EH (cell line): ENCODE measurements around the gene ALG12.
A peak's percentile ranks its signal among the peaks of the same experiment; 100 is the strongest.

Source experiments
- DNase-seq: peaks from one replicate; pipeline ENCODE4 v3.0.0-alpha.2; 2015; ENCODE audit warnings: low read depth

Gene ALG12

DNA sequence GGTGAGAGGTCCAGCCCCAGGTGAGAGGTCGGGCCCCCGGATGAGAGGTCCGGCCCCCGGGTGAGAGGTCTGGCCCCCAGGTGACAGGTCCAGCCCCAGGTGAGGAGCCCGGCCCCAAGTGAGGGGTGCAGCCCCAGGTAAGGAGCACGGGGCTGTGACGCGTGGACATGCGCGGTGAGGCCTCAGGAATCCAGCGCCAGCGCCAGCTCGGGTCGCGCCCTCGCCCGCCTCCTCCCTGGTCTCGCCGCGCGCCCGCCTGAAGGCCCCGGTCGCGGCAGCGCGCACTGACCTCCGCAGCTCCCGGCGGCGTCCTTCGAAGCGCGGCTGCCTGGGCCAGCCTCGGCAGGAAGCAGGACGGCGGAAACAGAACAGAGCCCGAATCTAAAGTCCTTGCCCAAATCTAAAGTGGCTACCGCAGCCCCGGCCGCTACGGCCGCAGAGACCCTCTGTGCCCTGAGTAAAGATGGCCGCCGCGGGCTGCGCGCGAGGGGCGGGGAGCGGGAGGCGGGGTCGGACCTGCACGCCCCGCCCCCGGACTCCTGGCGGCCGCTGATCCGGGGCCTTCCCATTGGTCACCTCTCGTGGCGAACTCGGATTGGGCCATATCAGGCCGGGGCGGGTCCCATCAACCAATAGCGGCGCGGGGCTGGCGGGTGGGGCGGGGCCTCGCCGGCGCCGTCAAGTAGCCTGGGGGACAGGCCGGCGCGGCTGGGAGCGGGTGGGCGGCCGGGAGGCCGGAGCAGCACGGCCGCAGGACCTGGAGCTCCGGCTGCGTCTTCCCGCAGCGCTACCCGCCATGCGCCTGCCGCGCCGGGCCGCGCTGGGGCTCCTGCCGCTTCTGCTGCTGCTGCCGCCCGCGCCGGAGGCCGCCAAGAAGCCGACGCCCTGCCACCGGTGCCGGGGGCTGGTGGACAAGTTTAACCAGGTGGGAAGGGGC, at the start of gene ALG12, which contains the start of gene CRELD2:
TSS of gene ALG12 (minus strand) at position 465 of the 937 bp plus-strand sequence. CDS start 4,673 bp downstream, outside the sequence.
TSS of gene CRELD2 (plus strand) at position 661 of the 937 bp plus-strand sequence. CDS start at position 797, 136 bp downstream.
- DNase-seq, result peak; percentile 97

- no peak for DNase-seq
These were observed 49.5 kb upstream of the ALG12 start for GRCh38 chr22:49967706-49968208.

GRCh38 chr22:49966774-49967705, 48.8 kb upstream of the ALG12 start:
- DNase-seq, result no peak

- DNase-seq, result no peak
These were observed 48.0 kb upstream of the ALG12 start for GRCh38 chr22:49966041-49966773.

DNA sequence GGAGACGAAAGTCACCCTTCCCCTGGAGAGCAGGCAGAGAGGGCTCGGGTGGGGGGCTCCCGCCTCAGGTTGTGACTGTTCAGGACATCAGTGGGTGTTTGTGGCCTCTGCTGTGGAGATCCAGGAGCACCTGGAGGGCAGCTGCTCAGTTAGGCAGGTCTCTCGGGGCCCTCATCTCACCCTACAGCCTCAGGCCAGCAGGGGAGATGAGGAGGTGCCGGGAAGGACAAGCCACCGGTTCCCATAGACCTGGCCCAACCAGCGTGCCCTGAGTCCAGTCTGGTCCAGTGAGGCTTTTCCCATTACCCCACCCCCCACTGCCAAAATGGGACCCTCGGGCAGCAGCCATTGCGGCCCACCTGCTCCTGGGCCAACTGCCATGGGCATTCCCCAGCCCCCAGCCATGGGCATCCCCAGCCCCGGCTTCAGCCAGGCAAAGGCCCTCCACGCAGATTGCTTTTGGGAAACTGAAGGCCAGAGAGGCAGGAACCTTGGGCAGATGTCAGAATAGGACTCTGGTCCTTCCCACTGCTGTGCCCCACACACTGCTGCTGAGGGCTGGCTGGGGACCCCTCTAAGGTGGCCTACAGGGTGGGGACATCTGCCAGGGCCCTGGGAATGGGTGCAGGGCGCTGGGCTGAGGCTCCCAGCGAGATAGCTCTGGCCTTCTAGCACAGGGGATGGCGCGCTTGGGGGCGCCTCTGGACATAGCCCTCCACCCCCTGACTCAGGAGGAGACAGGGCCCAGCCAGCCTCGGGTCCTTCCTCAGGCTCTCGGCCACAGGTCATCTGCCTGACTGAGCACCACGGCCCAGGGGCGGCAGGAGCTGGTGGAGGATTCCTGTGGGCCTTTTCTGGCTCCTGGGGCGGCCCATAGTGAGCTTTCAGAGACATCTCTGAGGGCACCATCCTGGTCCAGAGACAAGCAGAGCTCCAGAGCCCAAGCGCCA, 47.1 kb upstream of the ALG12 start:
- no peak for DNase-seq

DNA sequence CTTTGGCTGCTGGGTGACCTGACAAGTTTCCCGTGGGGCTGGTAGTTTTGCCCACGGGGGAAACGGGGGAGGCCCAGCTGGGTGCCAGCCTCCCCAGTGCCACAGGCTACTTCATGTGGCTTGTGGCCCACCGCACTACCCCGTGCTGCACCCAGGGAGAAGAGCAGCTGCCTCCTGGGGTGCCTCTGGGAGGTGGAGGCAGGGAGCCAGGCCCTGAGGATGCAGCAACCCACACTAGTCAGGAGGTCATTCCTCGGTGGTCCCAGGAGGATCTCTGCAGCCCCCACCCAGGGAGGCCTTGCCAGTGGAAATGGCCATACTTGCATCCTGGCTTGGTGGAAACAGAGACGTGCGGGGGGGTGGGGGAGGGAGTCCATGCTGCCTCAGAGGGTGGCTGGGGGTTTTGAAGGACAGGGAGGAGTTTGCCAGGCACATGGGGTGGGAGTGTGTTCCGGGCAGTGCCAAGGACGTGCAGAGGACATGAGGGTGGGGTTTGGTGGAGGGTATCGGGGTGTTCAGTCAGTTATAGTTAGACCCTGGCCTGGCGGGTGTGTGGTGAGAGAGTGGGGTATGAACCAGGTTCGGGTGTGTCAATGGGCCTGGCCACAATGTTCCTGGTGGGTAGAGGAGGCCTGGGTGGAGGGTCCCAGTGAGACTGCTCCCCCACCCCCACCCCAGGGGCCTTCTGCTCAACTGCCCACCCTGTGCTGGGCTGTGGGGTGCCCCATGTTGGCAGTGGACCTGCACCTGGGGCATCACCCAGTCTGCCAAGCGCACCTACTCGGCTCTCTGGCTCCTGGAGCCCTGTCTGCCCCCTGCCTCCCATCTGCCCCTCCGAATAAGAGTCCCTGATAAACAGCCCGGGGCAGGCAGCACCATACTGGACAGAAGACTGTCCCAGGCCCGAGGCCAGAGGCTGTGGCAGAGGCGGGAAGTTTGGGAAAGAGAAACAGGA, 46.2 kb upstream of the ALG12 start:
- no peak for DNase-seq

- DNase-seq, result no peak
These were observed 45.4 kb upstream of the ALG12 start for GRCh38 chr22:49963647-49964026.

- DNase-seq, result no peak
These were observed 44.8 kb upstream of the ALG12 start for GRCh38 chr22:49962751-49963646.

DNA sequence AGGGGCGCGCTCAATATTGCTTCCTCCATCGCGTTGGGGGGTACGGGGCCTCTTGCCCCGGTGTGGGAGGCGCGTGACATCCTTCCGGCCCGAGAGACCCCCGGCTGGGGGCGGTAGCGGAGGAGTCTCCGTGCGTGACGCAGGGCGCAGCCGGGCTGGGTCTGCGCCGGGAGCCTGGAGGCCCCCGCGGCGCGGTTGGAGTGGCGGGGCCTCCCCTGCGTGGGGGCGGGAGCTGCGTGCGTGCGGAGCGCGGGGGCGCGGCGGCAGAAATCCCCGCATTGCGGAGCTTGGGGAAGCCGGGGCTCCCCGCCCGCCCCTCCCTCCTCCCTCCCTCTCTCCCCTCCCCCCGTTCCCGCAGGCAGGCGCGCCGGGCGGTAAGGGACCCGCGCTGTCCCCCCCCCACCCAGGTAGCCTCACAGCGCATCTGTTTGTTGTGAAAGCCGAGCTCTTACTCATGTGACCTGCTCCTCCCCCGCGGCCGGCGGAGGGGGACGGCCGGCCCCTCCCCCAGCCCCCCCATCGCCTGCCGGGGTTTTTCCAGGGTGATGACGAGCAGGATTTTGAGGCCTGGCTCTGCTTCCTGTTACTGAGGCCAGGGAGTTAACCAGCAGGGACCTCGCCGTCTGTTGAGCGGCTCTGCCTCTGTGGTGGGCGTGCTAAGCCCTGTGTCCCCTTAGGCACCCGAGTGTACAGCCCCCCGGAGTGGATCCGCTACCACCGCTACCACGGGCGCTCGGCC, 43.9 kb upstream of the ALG12 start:
- peak; percentile 93 for DNase-seq

- peak; percentile 21 for DNase-seq
These were observed 43.4 kb upstream of the ALG12 start for GRCh38 chr22:49961601-49962011.

GRCh38 chr22:49961005-49961600, 42.9 kb upstream of the ALG12 start:
- DNase-seq, result peak; percentile 44

GRCh38 chr22:49960159-49961004, 42.1 kb upstream of the ALG12 start, which contains the start of gene PIM3:
PIM3 (plus strand) TSS chr22:49960772; CDS start chr22:49960948, 176 bp downstream.
- peak; percentile 94 for DNase-seq

GRCh38 chr22:49959782-49960158, 41.5 kb upstream of the ALG12 start:
- peak; percentile 31 for DNase-seq

DNA sequence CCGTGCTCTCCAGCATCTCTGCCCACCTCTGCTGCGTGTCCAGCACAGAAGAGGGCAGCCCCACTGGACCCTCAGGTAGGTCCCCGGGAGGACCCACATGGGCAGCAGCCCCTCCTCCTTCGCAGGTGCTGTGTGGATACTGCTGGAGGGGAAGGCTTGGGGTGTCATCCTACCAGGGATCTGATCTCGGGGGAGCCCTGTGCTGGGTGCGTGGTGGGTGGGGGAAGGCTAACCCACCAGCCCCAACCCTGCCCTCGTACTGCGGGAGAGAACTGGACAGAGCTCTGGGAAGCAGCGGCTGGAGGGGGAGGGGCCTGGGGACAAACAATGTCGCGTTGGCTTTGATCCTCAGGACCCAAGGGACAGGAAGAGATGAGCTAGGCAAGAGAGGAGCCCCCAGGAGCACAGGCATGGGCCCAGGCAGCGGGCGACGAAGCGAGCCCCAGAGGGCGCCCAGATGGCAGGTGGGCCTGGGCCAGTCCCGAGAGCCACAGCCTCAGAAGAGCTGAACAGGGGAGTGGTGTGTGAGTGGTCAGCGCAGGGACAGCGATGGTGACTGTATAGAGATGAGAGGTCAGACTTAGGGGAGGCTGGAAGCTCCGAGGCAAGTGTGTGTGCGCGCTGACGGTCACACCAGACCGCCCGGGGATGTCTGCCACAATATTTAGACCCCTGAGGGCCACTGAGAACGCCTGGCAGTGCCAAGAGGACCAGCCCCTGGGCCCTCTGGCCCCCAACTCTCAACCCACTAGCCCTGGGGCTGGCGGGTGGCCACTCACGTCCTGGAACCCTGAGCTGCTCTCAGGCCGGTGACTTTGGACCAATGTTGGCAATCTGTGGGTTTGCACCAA, 40.9 kb upstream of the ALG12 start:
- DNase-seq, result no peak

- no peak for DNase-seq
These were observed 40.2 kb upstream of the ALG12 start for GRCh38 chr22:49958366-49958921.
